NK-92 (cell line): Measurements from ENCODE around the gene SUPT3H.
"Not testable (repeated sequence)": the region's sequence is repeated elsewhere in the genome, so short reads cannot be mapped to it uniquely, and the experiment has no call there.

ENCODE experiments used
- DNase-seq: peaks from one replicate; lab custom pipeline; 2025; ENCODE audit not compliant: unreplicated experiment; lab: John Stamatoyannopoulos, UW

The SUPT3H gene

DNA sequence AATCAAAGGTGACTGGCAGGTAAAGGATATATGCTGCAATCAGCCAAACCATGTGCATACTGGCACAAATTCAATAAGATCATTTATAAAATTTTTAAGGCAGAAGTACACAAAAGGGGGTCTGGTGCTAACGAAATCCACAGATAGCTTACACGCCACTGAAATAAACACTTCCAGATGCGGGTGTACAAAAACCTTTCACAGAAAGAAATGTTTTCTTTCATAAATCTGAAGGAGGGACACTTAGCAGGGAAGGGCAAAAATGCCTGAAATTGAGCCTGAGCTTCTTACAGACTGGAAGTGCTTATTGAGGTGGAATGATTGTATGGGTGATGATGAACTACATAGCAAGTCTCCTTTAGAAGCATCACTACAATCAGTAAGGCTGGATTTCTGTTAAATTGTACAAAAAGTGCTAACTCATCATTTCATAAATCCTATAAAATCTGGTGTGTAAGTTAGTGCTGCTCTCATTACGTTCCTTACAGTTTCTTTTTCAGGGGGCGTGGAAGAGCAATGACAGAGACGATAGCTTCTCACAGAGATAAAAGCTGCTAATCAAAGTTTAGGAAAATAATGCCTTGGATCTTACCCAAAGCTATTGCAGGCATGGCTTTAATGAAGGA is 458.9 kb downstream of the SUPT3H start:
- DNase-seq: no peak

DNA sequence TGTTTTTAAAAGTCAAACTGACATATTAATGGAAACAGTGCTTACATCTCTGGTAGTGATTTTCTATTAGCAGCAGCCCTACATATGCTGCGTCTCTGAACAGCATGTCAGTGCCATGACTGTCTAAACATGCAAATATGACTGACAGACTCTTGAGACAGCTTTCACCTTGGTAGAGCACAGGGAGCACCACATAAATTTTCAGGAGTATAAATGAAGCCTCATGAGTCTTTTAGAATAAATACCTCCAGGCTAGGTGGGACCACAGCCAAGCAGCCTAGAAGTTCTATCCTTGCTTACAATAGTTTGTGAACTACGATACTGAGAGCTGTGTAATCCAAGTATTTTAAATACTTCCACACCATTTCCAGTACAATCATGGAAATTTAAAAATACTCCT is 460.3 kb downstream of the SUPT3H start:
- no peak for DNase-seq

DNA sequence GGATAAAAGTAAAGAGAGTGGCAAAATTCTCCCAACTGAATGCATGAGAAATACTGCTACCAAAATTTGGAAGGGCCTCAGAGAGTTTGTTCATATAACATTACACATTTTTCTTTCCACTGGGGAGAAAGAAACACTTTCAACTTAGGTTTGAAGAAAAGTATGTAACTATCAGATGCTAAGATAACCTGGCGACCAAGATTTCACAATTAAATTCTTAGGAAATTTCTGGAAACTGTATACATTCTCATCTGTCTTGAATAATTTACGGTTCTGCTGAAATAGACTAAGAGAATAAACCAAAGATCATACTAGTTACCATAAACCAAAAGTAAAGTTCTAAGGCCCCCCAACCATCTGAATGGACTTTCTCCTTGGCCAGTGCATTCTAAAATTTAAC is 462.6 kb downstream of the SUPT3H start:
- DNase-seq: no peak

DNA sequence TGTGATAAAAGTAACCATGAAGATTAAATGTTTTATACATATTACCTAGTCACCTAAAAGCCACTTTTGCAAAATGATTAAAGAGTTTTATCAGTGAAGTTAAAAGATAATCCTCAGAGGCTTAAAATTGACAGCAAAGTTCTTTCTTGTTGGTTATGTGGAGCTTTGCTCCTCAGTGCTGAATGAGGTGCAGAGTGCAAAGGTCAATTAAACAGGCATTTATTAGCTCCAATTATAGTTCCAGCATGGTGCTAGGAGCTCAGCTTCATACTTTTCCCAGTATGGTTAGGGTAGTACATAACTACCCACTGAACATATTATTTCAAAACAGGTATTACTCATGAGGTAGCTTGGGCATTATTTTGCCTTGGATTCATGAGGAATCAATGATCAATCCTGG is 463.6 kb downstream of the SUPT3H start:
- DNase-seq: no peak

DNA sequence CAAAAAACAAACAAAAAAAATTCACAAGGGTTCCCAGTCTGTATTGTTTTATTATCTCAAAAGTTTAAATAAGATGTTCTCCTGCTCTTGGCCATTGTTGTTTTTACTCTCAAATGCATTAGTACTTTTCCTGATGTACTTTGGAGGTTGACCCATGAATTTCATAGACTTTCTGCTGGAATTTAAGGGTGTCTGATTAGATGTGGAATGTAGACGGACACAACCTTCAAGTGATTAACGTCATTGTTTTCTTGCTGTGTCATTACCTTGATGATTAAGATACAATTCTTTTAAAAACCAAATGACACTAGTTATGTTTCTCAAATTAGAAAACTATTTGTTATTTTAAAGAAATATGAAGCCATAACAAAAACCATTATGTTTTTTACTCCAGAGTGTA is 471.0 kb downstream of the SUPT3H start:
- DNase-seq: no peak

DNA sequence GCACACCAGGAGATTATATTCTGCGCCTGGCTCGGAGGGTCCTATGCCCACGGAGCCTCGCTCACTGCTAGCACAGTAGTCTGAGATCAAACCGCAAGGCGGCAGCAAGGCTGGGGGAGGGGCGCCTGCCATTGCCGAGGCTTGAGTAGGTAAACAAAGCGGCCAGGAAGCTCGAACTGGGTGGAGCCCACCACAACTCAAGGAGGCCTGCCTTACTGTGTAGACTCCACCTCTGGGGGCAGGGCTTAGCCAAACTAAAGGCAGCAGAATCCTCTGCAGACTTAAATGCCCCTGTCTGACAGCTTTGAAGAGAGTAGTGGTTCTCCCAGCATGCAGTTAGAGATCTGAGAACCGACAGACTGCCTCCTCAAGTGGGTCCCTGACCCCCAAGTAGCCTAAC is 477.4 kb downstream of the SUPT3H start:
- DNase-seq: not testable (repeated sequence)

DNA sequence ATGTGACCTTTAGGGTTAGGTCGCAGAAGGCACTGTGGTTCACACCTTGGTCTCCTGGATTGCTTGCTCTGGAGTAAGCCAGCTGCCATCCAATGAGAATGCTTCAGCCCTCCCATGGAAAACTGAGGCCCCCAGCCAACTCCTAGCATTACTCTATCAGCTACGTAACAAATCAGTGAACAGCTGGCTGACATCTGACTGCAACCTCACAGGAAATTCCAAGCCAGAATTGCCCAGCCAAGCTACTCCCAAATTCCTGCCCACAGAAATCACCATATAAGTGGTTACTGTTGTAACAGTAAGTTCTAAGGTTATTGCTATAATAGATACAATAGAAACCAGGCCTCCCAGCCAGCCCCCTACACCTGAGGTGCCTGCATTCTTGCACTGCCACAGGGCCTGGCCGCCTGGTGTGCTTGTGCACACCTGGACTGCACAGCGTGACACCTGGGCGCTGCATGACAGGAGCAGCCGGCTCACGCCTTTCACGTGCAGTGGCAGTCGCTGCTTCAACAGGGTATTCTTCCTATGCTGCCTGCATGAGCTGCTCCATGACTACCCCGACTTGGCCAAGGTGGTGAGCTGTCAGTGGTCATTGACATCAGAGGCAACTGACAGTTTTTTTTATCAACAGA is 479.3 kb downstream of the SUPT3H start:
- no peak for DNase-seq

DNA sequence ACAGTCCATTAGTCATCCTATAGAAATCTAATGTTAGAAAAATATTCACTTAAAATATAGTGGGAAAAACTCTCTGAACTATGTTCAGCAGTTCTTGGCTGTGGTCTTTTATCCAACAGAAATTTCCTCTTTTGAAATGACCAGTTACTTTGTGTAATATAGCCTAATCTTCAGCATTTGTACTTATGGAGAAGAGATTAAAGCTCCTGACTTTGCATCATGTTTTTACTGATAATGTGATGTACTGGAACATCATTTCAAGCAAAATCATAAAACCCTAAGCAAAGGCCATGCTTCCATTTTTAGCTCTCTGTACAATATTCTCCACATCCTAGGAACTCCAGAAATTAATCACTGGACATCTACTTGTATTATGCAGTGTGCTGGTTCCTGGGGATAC is 480.4 kb downstream of the SUPT3H start:
- DNase-seq: no peak

DNA sequence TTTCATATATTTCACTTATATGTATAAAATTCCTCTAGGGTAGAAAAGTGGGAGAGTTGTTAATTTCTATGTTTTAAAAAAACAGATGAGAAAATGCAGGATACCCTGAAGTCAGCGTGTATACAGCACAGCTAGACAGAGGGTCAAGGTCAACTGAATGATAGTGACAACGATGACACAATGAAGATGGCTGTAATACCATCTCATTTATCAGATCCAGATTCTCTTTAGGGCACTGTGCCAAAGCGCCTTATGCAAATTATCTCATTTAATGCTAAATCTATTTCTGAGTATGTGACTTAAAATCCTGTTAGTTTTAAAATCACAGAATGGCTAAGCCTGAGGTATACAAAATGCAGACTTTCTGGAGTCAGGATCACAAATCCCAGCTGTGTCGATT is 481.0 kb downstream of the SUPT3H start:
- DNase-seq: no peak

DNA sequence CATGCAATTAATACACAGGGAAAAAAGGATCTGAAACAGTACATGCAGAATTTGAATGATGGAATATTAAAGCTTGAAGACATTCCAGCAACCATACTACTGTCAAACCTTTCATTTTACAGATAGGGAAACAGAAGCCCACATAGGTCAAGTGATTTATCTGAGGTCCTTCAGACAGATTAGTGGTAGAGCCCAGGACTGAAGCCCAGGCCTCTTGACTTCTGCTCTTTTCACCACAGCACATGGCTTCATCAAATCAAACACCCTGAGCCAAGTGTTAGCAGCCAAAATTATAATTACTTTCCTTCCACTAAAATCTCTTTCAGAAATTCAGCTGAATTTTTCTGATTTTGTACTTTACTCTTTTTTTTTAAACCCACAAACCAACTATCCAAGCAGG is 485.2 kb downstream of the SUPT3H start:
- DNase-seq: no peak

DNA sequence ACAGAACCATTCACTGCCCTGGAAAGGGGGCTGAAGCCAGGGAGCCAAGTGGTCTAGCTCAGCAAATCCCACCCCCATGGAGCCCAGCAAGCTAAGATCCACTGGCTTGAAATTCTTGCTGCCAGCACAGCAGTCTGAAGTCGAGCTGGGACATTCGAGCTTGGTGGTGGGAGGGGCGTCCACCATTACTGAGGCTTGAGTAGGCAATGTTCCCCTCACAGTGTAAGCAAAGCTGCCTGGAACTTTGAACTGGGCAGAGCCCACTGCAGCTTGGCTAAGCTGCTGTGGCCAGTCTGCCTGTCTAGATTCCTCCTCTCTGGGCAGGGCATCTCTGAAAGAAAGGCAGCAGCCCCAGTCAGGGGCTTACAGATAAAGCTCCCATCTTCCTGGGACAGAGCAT is 498.7 kb downstream of the SUPT3H start:
- DNase-seq: not testable (repeated sequence)

DNA sequence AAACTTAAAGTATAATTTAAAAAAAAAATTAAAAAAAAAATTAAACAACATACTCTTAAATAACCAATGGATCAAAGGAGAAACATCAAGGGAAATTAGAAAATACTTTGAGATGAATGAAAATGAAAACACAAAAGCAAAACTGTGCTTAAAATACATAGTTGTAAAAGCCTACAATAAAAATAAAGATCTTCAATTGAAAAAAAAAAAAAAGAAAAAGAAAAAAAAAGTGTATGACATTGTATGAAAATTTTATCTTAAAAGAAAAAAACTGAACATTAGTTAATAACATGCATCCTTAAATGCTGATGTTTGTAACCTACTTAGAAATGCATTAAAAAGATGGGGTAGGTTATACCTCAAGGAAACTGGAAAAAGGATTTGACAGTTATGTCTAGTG is 501.1 kb downstream of the SUPT3H start:
- not testable (repeated sequence) for DNase-seq

DNA sequence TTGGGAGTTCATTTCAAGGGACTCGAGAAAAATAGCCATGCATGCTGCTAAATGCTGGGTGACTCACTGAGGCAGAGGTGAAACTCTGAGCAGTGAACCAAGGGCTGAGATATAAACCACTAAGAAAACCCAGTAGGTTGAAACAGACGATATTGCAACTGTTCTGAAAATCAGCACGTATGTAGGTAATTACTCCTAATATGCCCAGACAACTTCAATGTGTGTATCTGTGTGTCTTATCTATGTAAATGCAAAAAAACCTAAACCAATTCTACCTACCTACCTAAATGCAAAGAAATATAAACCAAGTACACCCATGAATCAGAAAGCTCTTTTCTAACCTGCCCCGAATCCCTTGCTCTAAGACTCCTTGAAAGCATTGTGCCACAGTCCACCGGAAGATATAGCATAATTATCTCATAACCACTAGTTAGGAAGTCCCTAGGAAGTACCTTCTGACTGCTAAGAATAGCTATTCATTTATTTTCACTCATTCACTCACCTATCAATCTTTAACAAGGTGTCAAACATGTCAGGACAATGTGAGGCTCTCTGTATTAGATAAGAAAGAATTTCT is 508.3 kb downstream of the SUPT3H start:
- no peak for DNase-seq

DNA sequence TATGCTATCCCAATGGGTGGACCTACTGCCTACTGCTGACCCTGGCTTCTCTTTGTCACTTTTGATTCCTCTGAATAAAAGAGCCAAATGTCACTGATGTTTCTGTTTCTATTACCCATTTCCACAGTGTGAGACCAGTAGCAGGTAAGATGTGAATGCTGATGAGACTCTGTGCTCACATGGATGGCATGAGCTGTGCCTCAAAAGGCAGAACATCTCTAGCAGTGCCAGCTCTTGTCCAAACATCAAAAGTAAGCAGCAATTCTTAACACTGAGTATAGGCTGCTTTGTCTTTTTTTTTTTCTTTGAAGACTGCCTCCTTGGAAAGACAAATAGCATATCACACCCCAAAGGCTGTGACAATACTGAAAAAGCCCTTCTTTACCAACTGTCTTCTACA is 508.8 kb downstream of the SUPT3H start:
- DNase-seq: no peak

DNA sequence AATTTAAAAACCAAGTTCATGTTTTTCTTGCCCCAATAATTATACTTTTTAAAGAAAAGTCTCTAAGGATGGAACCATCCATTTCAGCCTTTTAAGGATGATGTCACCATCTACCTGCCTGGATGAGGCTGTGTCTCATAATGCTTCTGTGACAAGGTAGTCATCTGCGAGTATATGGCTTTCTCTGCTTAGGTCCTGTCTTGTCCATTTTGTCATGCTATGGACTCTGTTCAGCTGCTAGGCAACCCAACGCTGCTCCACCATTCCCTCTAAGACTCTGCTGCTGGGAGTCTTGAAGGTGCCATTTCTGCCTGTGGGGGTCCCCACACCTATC is 509.4 kb downstream of the SUPT3H start:
- DNase-seq: no peak

DNA sequence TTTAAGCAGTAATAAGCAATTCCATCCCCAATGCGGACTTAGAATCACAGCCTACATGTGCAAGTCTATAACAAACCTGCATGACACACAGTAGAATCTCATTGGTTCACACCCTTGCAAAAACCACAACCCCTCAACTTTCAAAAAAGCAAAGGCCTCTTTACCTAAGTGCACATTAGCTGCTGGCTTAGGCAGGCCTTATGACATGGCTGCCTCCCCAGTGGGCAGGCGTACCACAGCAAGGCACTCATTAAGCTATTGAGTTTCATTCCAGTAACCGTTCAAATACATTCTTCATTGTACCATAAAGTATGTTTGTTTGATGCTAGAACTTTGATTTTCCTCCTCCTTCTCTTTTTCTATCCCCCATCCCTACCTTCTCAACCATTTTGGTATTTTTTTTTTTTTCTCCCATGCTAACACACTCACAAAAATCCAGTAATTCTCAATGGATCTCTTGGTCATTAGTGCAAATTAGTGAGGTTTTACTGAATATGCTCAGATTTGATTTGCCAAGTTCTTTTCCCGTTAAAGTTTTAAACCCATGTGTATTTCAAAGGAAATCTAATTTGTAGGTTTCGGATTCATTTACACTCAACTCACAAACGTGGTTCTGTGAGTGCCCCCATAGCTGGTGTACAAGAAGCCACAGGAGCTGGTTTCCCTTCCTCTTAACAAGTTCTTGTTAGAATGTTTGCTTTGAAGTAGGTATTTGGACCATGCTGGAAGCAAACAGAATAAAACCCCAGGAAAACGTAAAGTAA is 510.0 kb downstream of the SUPT3H start:
- DNase-seq: no peak

DNA sequence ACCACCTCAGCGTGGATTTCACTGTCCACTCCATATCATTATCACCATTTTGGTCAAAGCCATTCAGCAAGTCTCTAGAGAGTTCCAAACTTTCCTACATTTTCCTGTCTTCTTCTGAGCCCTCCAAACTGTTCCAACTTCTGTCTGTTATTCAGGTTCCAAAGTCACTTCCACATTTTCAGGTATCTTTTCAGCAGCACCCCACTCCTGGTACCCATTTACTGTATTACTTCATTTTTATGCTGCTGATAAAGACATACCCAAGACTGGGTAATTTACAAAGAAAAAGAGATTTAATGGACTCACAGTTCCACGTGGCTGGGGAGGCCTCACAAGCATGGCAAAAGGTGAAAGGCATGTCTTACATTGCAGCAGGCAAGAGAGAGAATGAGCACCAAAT is 512.5 kb downstream of the SUPT3H start:
- DNase-seq: not testable (repeated sequence)

DNA sequence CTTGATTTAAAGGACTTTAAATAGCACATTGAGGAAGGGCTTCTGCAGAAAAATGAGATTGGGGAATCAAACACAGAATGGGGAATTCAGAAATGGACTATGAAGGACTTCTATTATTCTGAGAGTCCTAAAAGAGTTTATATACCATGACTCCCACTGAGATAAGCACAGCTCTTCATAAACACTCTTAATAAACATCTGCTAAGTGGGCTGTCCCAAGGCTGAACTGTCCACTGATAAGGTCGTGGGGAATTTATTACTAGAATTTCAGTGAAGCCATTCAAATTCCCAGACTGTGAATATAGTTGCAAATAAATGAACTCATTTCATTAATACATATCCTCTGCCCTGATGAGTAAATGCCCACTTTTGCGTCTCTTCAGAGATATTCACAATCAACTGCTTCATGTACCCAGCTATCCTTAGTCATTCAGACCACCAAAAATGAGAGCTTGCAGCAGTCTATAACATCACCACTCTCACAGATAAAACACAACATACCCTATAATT is 517.8 kb downstream of the SUPT3H start:
- DNase-seq: no peak

DNA sequence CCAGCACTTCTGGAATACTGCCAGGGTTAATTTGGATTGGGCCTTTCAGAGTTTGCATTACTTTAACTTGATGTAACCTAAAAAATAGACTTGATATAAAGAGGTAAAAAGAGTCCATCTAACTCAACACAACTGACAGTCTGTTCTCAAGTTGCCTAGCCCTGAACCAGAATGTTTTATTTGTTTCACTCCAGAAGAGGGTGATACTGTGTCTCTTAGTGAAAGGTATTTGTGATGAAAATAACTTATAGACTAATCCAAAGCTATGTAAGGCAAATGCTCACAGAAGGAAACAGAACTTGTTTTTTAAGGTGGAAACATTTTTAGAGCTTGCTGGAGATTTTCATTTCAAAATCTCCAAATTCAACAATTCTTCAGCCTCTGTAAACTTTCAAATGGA is 518.7 kb downstream of the SUPT3H start:
- no peak for DNase-seq

DNA sequence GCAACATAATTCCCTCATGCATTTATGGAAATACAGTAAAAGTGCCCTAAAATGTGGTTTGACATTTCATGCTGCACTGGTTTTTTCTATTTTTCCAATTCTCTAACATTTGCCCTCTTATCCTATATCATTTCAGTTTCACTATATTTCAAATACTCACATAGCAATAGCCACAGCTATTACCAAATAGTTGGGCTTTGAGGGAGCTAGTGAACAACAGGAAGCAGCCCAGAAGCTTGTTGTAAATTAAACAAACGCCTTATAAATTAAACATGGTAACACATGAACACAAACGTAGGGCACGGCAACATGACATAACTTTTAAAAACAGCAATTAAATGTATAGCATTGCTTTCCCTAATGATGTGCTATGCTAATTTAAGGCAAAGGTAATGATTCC is 521.3 kb downstream of the SUPT3H start:
- DNase-seq: no peak

DNA sequence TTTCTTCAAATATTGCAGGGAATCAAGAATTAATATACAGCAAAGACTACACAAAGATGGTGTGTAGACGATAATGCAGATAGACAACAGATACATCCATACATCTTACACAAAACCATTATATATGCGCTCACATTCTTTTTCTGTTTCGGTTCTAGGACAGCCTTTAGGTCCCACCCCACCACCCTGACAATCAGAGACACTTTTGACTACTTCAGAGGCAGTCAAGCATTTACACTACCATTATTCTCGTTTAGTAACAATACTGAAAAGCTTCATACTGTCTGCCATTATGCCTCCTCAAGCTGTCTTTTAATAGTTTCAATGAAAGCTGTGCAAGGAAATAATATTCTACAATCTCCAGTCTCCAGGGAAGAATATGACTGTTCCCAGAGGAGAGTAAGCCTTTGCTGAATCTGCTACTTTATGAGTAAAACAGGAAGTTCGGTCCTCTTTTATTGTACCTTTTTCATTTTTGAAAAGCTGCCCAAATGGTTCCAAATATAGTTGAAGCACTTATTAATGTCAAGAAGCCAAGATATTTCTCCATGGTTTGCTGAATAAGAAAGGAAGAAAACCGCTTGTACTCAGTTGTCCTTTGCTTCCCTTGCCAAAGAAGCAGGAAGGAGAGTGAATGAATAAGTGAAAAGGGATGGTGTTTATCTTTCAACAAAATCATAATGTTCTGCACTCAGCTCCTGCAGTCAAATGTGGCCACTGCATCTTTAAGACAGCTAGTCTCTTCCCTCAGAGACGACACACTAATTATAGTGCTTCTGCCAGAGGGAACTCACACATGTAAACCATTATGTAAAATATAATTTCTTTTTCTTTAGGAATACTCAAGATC is 521.9 kb downstream of the SUPT3H start:
- no peak for DNase-seq
